Measurements from ENCODE around the gene SLC29A1.
"Not testable (repeated sequence)": the region's sequence is repeated elsewhere in the genome, so short reads cannot be mapped to it uniquely, and the experiment has no call there.

SLC29A1 gene

GRCh38 chr6:44186635-44187025, 36.8 kb upstream of the SLC29A1 start:
- no peaks in the 10 kb centered on the region for H3K27me3 Mint-ChIP-seq
- H3K36me3 Mint-ChIP-seq = no peaks in the 10 kb centered on the region
- peak overlapping the region; percentile 89 for H3K27ac Mint-ChIP-seq
- H3K9me3 Mint-ChIP-seq (ENCODE audit: low read depth) = no peaks in the 10 kb centered on the region
- H3K4me1 Mint-ChIP-seq (ENCODE audit: low read depth) = peaks cover 13% of the 10 kb centered on the region
- H3K4me3 Mint-ChIP-seq = no peak overlapping the region

DNA sequence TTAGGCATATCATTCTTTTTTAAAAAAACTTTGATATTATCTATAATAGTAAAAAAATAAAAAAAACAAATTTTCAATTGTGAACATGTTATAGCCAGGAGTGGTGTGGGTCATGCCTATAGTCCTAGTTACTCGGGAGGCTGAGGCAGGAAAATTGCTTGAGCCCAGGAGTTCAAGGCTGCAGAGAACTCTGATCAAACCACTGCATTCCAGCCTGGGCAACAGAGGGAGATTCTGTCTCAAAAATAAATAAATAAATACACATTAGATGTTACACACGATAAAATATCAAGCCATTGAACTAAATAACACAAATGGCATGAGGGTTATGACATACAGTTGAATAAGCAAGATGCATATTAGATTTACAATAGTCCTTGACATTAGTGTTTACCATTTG, 34.6 kb upstream of the SLC29A1 start:
- H3K4me3 Mint-ChIP-seq = no peak overlapping the region
- H3K9me3 Mint-ChIP-seq (ENCODE audit: low read depth) = no peaks in the 10 kb centered on the region
- H3K36me3 Mint-ChIP-seq = no peaks in the 10 kb centered on the region
- peaks cover 13% of the 10 kb centered on the region for H3K4me1 Mint-ChIP-seq (ENCODE audit: low read depth)
- no peak overlapping the region for H3K27ac Mint-ChIP-seq
- peaks cover 3% of the 10 kb centered on the region for H3K27me3 Mint-ChIP-seq

DNA sequence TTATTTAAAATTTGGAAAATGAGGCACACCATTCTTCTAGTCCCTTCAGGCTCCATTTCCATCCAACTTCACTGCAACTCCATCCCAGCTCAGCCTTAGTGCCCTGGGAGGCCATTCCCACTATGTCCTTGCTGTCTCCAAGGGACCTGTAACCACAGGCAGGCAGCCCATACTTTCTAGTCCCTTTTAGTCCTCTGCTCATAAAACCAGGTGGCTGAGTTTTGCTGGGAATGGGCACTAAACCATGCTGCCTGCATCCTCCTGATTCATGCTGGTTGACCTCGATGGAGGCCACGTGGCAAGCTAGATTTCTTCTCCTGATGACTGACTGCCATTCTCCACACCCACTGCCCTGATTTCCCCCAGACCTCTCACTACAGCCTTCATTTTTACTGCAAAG, 34.1 kb upstream of the SLC29A1 start:
- Mint-ChIP-seq H3K27ac (no peak overlapping the region), H3K36me3 (no peaks in the 10 kb centered on the region), H3K9me3 (ENCODE audit: low read depth) (no peaks in the 10 kb centered on the region), H3K4me1 (ENCODE audit: low read depth) (peaks cover 13% of the 10 kb centered on the region), H3K4me3 (no peak overlapping the region), H3K27me3 (peaks cover 3% of the 10 kb centered on the region)

- Mint-ChIP-seq H3K4me3 (no peak overlapping the region), H3K27me3 (peaks cover 3% of the 10 kb centered on the region), H3K4me1 (ENCODE audit: low read depth) (peaks cover 8% of the 10 kb centered on the region), H3K36me3 (no peaks in the 10 kb centered on the region), H3K9me3 (ENCODE audit: low read depth) (no peaks in the 10 kb centered on the region), H3K27ac (no peak overlapping the region)
Measured at GRCh38 chr6:44190715-44191114, 32.7 kb upstream of the SLC29A1 start.

DNA sequence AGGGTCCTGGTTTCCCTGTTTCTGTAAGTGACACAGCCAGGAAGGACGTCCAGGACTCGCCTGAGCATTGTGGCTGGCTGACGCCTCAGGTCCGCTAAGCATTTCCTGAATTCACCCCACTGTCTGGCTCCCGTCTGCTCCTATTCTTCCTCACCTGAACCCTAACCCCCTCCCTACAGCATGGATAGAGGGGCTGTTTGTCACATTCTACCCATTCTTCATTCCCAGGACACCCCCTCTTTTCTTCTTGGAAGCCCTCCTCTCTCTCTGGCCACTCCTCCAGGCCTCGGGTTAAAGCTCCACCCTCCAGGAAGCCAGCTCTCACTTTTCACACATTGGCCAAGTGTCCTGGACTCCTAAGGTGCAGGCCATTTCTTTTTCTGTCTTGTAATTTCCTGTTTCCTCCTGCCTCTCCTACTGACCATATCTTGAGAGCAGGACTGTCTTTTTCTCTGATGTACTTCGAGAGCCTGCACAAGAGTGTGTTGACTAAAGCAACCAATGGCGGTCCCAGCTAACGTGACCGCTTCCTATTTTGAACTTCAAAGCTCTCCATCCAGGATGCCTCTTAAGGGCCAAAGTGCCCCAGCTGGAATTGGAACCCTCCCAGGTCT, 30.9 kb upstream of the SLC29A1 start:
- Mint-ChIP-seq H3K27me3 (peaks cover 3% of the 10 kb centered on the region), H3K27ac (no peak overlapping the region)

GRCh38 chr6:44193307-44193910, 30.0 kb upstream of the SLC29A1 start:
- no peaks in the 10 kb centered on the region for H3K4me1 Mint-ChIP-seq (ENCODE audit: low read depth)
- no peak overlapping the region for H3K27ac Mint-ChIP-seq
- H3K4me3 Mint-ChIP-seq = no peak overlapping the region
- H3K36me3 Mint-ChIP-seq = no peaks in the 10 kb centered on the region
- no peaks in the 10 kb centered on the region for H3K9me3 Mint-ChIP-seq (ENCODE audit: low read depth)
- peaks cover 3% of the 10 kb centered on the region for H3K27me3 Mint-ChIP-seq

More for the DNA sequence above, 30.9 kb upstream of the SLC29A1 start:
- Mint-ChIP-seq H3K4me1 (ENCODE audit: low read depth) (no peaks in the 10 kb centered on the region), H3K36me3 (no peaks in the 10 kb centered on the region), H3K9me3 (ENCODE audit: low read depth) (no peaks in the 10 kb centered on the region), H3K4me3 (no peak overlapping the region)

DNA sequence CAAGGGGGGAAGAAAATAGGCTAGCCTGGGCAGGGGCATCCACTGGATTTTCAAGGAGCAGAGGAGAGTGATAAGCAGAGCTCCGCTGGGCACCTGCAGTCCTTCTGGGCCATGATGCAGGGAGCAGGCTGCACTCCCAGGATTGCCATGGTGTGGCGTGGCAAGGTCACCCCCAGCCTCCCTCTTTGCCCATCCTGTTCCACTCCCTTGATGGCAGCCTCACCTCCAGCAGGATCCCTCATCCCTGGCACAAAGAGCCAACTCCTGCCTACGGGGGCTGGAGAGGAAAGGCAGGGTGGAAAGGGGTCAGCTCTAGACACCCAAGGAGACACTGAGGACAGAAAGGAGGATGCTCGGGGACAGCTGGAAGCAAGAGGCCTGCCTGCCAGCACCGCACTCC, 29.1 kb upstream of the SLC29A1 start:
- H3K4me1 Mint-ChIP-seq (ENCODE audit: low read depth) = no peaks in the 10 kb centered on the region
- no peak overlapping the region for H3K27ac Mint-ChIP-seq
- no peak overlapping the region for H3K4me3 Mint-ChIP-seq
- H3K27me3 Mint-ChIP-seq = peaks cover 3% of the 10 kb centered on the region
- no peaks in the 10 kb centered on the region for H3K9me3 Mint-ChIP-seq (ENCODE audit: low read depth)
- no peaks in the 10 kb centered on the region for H3K36me3 Mint-ChIP-seq

DNA sequence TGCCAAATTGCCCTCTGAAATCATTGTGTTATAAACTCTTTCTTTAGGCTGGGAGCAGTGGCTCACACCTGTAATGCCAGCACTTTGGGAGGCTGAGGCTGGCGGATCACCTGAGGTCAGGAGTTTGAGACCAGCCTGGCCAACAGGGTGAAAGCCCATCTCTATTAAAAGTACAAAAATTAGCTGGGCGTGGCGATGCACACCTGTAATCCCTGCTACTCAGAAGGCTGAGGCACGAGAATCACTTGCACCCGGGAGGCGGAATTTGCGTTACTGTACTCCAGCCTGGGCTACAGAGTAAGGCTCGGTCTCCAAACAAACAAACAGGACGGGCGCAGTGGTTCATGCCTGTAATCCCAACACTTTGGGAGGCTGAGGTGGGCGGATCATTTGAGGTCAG, 27.0 kb upstream of the SLC29A1 start:
- not testable (repeated sequence) for H3K4me1 Mint-ChIP-seq (ENCODE audit: low read depth); H3K4me3 Mint-ChIP-seq; H3K27ac Mint-ChIP-seq; H3K9me3 Mint-ChIP-seq (ENCODE audit: low read depth); H3K36me3 Mint-ChIP-seq; H3K27me3 Mint-ChIP-seq

GRCh38 chr6:44198684-44199083, 24.7 kb upstream of the SLC29A1 start:
- no peaks in the 10 kb centered on the region for H3K4me1 Mint-ChIP-seq (ENCODE audit: low read depth)
- H3K4me3 Mint-ChIP-seq = no peak overlapping the region
- H3K36me3 Mint-ChIP-seq = no peaks in the 10 kb centered on the region
- H3K9me3 Mint-ChIP-seq (ENCODE audit: low read depth) = no peaks in the 10 kb centered on the region
- no peak overlapping the region for H3K27ac Mint-ChIP-seq
- H3K27me3 Mint-ChIP-seq = peaks cover 1% of the 10 kb centered on the region

- Mint-ChIP-seq H3K4me1 (ENCODE audit: low read depth) (no peaks in the 10 kb centered on the region), H3K4me3 (no peak overlapping the region), H3K9me3 (ENCODE audit: low read depth) (no peaks in the 10 kb centered on the region), H3K27me3 (peaks cover 1% of the 10 kb centered on the region), H3K36me3 (no peaks in the 10 kb centered on the region), H3K27ac (no peak overlapping the region)
Measured at GRCh38 chr6:44199883-44200282, 23.5 kb upstream of the SLC29A1 start.

DNA sequence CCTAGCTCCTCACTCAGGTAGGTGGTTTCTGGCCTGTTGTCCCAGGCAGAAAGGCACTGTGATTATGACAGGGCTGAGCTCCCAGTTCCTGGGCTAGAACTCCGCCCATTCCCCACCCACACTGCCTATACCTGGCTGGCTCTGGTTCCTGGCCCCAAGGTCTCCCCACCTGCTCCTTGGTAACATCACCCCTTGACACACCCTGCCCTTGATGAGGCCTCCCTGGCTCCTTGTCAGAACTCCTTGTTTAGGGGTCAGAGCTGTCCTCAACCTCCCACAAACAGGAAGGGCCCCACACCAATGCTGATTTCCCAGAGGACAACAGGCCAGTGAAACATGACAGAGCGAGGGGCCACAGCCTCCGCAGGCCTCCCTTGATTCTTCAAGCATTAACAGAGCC, 22.2 kb upstream of the SLC29A1 start:
- Mint-ChIP-seq H3K4me3 (no peak overlapping the region), H3K36me3 (no peaks in the 10 kb centered on the region), H3K27me3 (peaks cover 1% of the 10 kb centered on the region), H3K9me3 (ENCODE audit: low read depth) (no peaks in the 10 kb centered on the region), H3K4me1 (ENCODE audit: low read depth) (no peaks in the 10 kb centered on the region), H3K27ac (no peak overlapping the region)

GRCh38 chr6:44201638-44202303, 21.6 kb upstream of the SLC29A1 start:
- no peaks in the 10 kb centered on the region for H3K36me3 Mint-ChIP-seq
- no peak overlapping the region for H3K4me3 Mint-ChIP-seq
- no peaks in the 10 kb centered on the region for H3K9me3 Mint-ChIP-seq (ENCODE audit: low read depth)
- peaks cover 1% of the 10 kb centered on the region for H3K27me3 Mint-ChIP-seq
- no peaks in the 10 kb centered on the region for H3K4me1 Mint-ChIP-seq (ENCODE audit: low read depth)
- H3K27ac Mint-ChIP-seq = no peak overlapping the region

DNA sequence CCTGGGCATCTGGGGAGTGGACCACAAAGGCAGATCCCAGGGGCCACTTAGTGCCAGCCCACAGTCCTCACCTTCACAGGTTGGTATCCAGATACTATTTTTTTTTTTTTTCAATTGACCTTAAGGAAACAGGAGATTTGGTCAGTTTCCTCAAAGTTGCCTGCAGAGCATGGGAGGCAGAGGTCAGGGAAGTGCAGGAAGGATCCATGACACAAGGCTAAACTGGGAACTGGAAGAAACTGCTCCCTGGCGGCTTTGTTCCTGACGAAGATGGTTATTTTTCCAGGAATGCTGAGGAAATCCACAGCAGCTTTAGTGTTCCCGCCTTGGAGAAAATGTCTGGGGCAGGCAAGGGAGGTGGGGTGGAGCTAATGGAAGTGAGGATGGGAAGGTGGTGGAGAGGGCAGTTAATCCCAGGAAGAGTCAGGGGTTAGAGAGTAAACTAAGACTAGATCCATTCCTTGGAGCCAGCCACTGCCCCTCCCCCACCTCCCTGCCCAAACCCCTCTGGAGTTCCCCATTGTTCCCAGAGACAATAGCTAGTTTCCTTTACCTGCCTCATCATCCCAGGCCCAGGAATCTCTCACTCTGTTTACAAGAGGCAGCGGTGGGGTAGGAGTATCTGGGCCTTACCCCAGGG, 20.9 kb upstream of the SLC29A1 start:
- Mint-ChIP-seq H3K4me3 (no peak overlapping the region), H3K36me3 (no peaks in the 10 kb centered on the region), H3K27me3 (peaks cover 1% of the 10 kb centered on the region), H3K4me1 (ENCODE audit: low read depth) (no peaks in the 10 kb centered on the region), H3K9me3 (ENCODE audit: low read depth) (no peaks in the 10 kb centered on the region), H3K27ac (no peak overlapping the region)

DNA sequence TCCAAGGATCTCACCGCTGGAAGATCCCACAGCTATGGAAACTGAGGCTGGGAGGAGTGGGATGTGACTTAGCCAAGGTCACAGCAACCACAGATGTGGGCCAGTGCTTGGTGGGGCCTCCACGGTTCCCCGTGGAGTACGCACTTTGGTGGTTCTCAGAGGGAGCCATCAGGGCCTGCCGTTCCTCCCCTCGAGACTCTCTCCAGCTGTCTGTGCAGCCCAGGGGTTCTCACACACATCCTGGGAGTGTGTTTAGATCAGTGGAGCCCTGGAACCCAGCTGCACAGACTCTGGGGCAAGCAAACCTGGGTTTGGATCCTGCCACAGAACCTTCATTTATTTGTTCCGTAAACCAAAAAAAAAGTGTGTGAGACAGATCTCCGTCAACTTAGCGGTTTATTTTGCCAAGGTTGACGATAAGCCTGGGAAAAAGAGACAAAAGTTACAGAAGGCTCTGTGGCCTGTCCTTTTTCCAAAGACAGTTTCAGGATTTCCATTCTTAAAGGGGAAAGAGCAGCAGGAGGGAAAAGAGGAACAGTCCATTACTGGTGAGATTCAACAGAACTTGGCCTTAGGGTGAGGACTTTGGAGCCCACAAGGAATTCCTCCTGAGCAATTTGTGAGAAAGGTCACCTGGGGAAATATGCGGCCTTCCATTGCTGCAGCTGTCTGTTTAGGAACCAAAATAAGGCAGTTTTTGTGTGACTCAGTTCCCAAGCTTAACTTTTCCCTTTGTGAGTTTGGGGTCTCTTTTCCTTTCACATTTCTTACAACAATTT, 20.2 kb upstream of the SLC29A1 start:
- H3K9me3 Mint-ChIP-seq (ENCODE audit: low read depth) = no peaks in the 10 kb centered on the region
- H3K27ac Mint-ChIP-seq = no peak overlapping the region
- H3K4me1 Mint-ChIP-seq (ENCODE audit: low read depth) = no peaks in the 10 kb centered on the region
- peaks cover 1% of the 10 kb centered on the region for H3K27me3 Mint-ChIP-seq
- H3K4me3 Mint-ChIP-seq = no peak overlapping the region
- H3K36me3 Mint-ChIP-seq = no peaks in the 10 kb centered on the region

- Mint-ChIP-seq H3K9me3 (ENCODE audit: low read depth) (no peaks in the 10 kb centered on the region), H3K4me1 (ENCODE audit: low read depth) (no peaks in the 10 kb centered on the region), H3K27me3 (peaks cover 4% of the 10 kb centered on the region), H3K36me3 (no peaks in the 10 kb centered on the region), H3K4me3 (no peak overlapping the region), H3K27ac (no peak overlapping the region)
Measured at GRCh38 chr6:44203955-44204354, 19.4 kb upstream of the SLC29A1 start.

Measured in activated naive CD8-positive, alpha-beta T cell (primary cell).